ENCODE data around the gene EPG5.
"Not testable (repeated sequence)": the region's sequence is repeated elsewhere in the genome, so short reads cannot be mapped to it uniquely, and the experiment has no call there.

EPG5 gene

GRCh38 chr18:45837283-45838070, 129.7 kb downstream of the EPG5 start:
- peak; percentile 82 for DNase-seq

- peak; percentile 53 for DNase-seq
These were observed 130.6 kb downstream of the EPG5 start for GRCh38 chr18:45836242-45837205.

GRCh38 chr18:45835057-45835636, 132.0 kb downstream of the EPG5 start:
- peak; percentile 55 for DNase-seq

- peak; percentile 26 for DNase-seq
These were observed 132.8 kb downstream of the EPG5 start for GRCh38 chr18:45834306-45834705.

GRCh38 chr18:45833846-45834245, 133.3 kb downstream of the EPG5 start:
- no peak for DNase-seq

GRCh38 chr18:45830917-45831316, 136.2 kb downstream of the EPG5 start:
- no peak for DNase-seq

- no peak for DNase-seq
These were observed 137.3 kb downstream of the EPG5 start for GRCh38 chr18:45829855-45830254.

- DNase-seq, result peak; percentile 74
These were observed 138.0 kb downstream of the EPG5 start for GRCh38 chr18:45828917-45829811.

- not testable (repeated sequence) for DNase-seq
These were observed 140.4 kb downstream of the EPG5 start for GRCh38 chr18:45826716-45827115.

GRCh38 chr18:45826084-45826483, 141.0 kb downstream of the EPG5 start:
- no peak for DNase-seq

GRCh38 chr18:45825258-45826044, 141.7 kb downstream of the EPG5 start, which contains the start of gene SIGLEC15:
Gene SIGLEC15, plus strand, starts transcription at chr18:45825675. Its CDS starts 54 bp downstream, at chr18:45825729.
- no peak for DNase-seq

GRCh38 chr18:45821711-45822110, 145.4 kb downstream of the EPG5 start:
- DNase-seq, result no peak

- DNase-seq, result no peak
These were observed 146.1 kb downstream of the EPG5 start for GRCh38 chr18:45821026-45821425.

GRCh38 chr18:45820106-45820745, 146.9 kb downstream of the EPG5 start:
- no peak for DNase-seq

- not testable (repeated sequence) for DNase-seq
These were observed 148.4 kb downstream of the EPG5 start for GRCh38 chr18:45818765-45819164.

GRCh38 chr18:45817543-45817942, 149.6 kb downstream of the EPG5 start:
- no peak for DNase-seq

GRCh38 chr18:45814733-45815132, 152.4 kb downstream of the EPG5 start:
- DNase-seq, result not testable (repeated sequence)

GRCh38 chr18:45807144-45807543, 160.0 kb downstream of the EPG5 start:
- peak; percentile 38 for DNase-seq

- DNase-seq, result no peak
These were observed 160.9 kb downstream of the EPG5 start for GRCh38 chr18:45806226-45806625.

GRCh38 chr18:45805551-45805950, 161.6 kb downstream of the EPG5 start:
- DNase-seq, result no peak
